H1 (cell line): ENCODE measurements around the gene TP53I11.

Experiments used
- CTCF ChIP-seq, 3 experiments: IDR thresholded peaks; 1 replicate in 2 of 3; 2 replicates in 1 of 3; pipeline versions ENCODE4 v1.5.1 to v1.6.1; 2011; ENCODE audit warnings: low read length in 3 of 3, mild to moderate bottlenecking in 3 of 3, inconsistent platforms in 2 of 3, low read depth in 1 of 3, moderate library complexity in 1 of 3; ENCODE audit not compliant: insufficient read depth in 1 of 3; ENCODE audit errors: control extremely low read depth in 1 of 3
- HDAC2 ChIP-seq, 2 experiments: fragments of 300-600 bp in 1 of 2; sonication (generic) in 1 of 2; IDR thresholded peaks; 2 replicates each; pipeline ENCODE4 v1.6.1; 2011 to 2012; ENCODE audit warnings: low read depth in 2 of 2, low read length in 2 of 2, mild to moderate bottlenecking in 2 of 2, moderate library complexity in 2 of 2, borderline replicate concordance in 1 of 2, inconsistent platforms in 1 of 2
- MAX ChIP-seq: IDR thresholded peaks from 2 replicates; pipeline ENCODE4 v1.6.1; 2012; ENCODE audit warnings: inconsistent platforms
- POLR2A ChIP-seq, 2 experiments: IDR thresholded peaks; 1 replicate in 1 of 2; 2 replicates in 1 of 2; pipeline ENCODE4 v1.6.1; 2011; ENCODE audit warnings: low read depth in 2 of 2, low read length in 2 of 2, mild to moderate bottlenecking in 2 of 2; ENCODE audit errors: control extremely low read depth in 1 of 2
- SIN3A ChIP-seq, 2 experiments: IDR thresholded peaks in 1 of 2; conservative IDR thresholded peaks in 1 of 2; 2 replicates each; pipeline ENCODE4 v1.6.1; 2011 to 2012; ENCODE audit warnings: low read length in 2 of 2, improper control_type of control experiment in 1 of 2, low read depth in 1 of 2, mild to moderate bottlenecking in 1 of 2

- no peak for TF ChIP-seq MAX
- TF ChIP-seq POLR2A (IDR thresholded peaks at IDR 0.05; ENCODE audit: control extremely low read depth in 1 of 2, low read depth in 2 of 2, low read length in 2 of 2), result no peak
- no peak for TF ChIP-seq HDAC2 (IDR thresholded peaks at IDR 0.05; ENCODE audit: borderline replicate concordance in 1 of 2, low read depth in 2 of 2, low read length in 2 of 2)
- TF ChIP-seq CTCF (IDR thresholded peaks at IDR 0.05; ENCODE audit: control extremely low read depth in 1 of 3, insufficient read depth in 1 of 3, low read depth in 1 of 3, low read length in 3 of 3), result no peak
- no peak for TF ChIP-seq SIN3A (conservative IDR thresholded peaks at IDR 0.05 in 1 of 2, IDR thresholded peaks at IDR 0.05 in 1 of 2; ENCODE audit: low read depth in 1 of 2, low read length in 2 of 2)
Measured at GRCh38 chr11:44948155-44948554, 2.5 kb downstream of the TP53I11 start.
